D721Med (cell line): ENCODE measurements around the gene BCL7A.
"Not testable (repeated sequence)": the region's sequence is repeated elsewhere in the genome, so short reads cannot be mapped to it uniquely, and the experiment has no call there.

Source experiments
- DNase-seq: peaks from one replicate; pipeline ENCODE4 v3.0.0; 2011; ENCODE audit warnings: low spot score; ENCODE audit not compliant: insufficient read length
- FAIRE-seq: peaks from 2 replicates; lab custom pipeline; 2011; peaks lifted over from hg19 to GRCh38; lab: Jason Lieb, UNC
- TF ChIP-seq, protein P1 (sequence below): IDR thresholded peaks from 2 replicates; pipeline ENCODE4 v1.5.1; 2012; ENCODE audit warnings: mild to moderate bottlenecking, control low read depth; ENCODE audit not compliant: insufficient read depth; ENCODE audit errors: missing control alignments

The BCL7A gene

DNA sequence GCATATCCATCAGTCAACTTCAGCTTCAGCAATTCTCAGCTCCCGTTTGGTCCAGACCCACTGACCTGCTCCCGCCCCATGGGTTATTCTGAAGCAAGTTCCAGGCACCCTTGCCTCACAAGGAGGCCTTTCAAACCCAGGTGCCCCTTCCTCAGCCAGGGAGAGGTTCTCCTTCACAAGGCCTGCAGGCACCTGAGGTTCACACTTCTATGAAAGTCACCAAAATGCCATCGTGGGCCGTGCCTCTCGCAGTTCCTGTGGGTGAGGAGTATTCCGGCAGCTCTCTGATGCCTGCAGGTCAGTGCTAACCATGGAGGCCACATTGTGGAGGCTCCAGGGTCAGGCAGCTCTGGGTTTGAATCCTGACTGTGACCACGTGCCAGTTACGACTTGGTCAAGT lies 40.2 kb upstream of the BCL7A start:
- TF ChIP-seq, protein P1, sequence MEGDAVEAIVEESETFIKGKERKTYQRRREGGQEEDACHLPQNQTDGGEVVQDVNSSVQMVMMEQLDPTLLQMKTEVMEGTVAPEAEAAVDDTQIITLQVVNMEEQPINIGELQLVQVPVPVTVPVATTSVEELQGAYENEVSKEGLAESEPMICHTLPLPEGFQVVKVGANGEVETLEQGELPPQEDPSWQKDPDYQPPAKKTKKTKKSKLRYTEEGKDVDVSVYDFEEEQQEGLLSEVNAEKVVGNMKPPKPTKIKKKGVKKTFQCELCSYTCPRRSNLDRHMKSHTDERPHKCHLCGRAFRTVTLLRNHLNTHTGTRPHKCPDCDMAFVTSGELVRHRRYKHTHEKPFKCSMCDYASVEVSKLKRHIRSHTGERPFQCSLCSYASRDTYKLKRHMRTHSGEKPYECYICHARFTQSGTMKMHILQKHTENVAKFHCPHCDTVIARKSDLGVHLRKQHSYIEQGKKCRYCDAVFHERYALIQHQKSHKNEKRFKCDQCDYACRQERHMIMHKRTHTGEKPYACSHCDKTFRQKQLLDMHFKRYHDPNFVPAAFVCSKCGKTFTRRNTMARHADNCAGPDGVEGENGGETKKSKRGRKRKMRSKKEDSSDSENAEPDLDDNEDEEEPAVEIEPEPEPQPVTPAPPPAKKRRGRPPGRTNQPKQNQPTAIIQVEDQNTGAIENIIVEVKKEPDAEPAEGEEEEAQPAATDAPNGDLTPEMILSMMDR, result no peak
- no peak for DNase-seq
- no peak for FAIRE-seq

DNA sequence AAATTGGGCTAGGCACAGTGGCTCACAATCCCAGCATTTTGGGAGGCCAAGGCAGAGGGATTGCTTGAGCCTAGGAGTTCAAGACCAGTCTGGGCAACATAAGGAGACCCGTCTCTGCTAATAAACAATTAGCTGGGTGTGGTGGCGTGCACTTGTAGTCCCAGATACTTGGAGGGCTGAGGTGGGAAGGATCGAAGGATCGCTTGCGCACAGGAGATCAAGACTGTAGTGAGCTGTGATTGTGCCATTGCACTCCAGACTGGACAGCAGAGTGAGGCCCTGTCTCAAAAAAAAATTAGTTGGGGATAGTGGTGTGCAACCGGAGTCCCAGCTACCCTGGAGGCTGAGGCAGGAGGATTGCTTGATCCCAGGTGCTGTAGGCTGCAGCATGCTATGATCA lies 38.7 kb upstream of the BCL7A start:
- FAIRE-seq (no peak), DNase-seq (no peak)
- TF ChIP-seq, protein P1, result no peak

DNA sequence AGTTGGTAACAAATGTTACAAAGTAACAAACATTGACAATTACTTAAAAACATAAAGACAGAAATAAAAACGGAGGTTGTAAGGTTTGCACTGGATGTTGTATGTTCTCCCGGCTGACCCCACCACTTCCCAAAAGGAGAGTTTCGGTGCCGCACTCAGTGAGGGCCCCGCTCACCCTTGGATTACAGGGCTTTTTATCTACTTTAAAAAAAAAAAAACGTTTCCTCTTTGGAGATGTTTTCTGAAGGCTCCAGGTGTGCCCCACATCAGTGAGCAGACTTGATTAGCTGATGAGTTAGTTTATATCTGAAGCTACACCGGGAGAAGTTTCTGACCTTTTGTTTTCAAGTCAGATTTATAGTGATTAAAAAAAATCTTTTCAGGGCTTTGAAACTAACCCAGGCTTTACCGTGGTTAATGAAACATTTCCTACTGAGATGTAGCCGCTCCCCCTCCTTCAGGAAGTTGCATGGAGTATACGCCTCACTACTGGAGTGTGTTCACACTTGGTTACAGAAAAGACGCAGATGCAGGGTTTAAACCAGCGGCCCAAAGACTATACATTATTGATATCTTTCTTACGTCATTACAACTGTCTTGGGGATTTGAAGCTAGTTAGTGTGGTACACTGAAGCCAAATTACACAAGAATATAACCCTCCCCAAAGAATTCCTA lies 38.0 kb upstream of the BCL7A start:
- FAIRE-seq, result no peak
- TF ChIP-seq, protein P1, result no peak
- DNase-seq, result no peak

DNA sequence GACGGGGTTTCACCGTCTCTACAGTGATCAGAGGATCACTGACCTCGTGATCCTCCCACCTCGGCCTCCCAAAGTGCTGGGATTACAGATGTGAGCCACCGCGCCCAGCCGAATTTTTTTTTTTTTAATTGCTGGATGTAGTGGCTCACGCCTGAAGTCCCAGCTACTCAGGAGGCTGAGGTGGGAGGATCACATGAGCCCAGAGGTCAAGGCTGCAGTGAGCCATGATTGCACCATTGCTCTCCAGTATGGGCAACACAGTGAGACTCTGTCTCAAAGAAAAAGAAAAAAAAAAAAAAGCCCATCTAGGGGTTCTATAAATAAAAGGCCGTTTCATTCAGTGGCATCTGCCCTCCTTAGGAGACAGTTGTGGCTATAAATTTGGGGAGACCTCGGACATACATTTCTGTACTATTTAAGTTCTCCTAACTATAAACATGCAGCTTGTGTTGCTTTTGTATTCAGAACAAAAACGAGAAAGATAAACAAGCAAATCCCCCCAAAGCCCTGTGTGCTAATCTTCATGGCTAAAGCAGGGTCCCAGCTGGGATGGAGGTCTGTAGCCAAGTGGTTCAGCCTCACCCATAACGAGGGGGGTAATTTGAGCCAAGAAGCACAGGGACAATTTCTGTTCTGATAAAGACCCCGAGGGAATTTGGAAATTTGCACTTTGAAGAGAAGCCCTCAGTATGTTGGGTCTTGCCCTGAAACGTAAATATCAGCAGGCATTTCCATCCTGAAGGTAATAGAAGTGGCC lies 35.0 kb upstream of the BCL7A start:
- no peak for FAIRE-seq
- TF ChIP-seq, protein P1, result no peak
- DNase-seq, result no peak

DNA sequence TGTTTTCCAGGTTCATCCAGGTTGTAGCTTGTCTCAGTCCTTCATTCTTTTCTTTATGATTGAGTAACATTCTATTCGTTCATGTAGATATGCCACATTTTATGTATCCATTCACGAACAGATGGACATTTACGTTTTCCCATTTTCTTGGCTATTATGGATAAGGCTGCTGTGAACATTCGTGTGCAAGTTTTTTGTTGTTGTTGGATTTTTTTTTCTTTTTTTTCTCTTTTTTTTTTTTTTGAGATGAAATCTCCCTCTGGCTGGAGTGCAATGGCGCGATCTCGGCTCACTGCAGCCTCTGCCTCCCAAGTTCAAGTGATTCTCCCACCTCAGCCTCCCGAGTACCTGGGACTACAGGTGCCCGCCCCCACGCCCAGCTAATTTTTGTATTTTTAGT lies 33.2 kb upstream of the BCL7A start:
- FAIRE-seq, DNase-seq: not testable (repeated sequence)

DNA sequence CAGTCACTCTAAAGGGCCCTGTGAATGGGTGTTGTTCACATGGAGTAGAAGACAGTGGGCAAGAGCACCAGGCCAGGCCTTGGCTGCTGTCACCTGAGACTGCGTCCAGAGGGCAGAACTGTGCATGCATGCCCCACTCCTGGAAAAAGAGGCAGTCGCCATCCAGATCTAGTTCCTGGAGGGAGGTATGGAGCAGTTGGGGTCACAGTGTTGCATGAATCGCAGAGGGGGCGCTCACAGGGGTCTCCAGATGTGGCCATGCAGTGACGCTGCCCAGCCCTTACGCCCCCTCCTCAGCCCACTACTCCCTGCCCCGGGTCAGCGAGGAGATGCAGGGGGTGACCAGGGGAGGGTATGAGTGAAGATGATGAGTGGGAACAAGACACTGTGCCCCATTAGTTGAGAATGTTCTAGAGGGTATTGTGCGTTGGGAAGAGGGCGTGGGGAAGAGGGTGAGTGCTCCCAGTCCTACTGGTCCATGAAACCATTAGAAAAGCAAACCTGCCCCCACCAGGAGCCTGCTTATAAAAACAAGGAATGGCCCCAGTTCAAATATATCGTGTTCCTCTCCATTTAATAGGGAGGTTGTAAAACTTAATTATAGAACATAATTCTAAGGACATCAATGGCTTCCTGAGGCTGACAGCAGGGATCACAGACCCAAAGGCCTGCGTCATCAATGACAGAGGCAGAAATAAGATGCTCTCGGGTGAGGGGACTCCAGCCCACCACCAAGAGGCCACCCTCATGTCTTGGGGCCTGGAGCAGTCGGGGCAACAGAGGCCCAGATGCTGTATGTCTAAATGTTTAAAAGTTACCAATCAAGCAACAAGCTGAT lies 32.2 kb upstream of the BCL7A start:
- TF ChIP-seq, protein P1, result no peak
- no peak for FAIRE-seq
- DNase-seq, result no peak

DNA sequence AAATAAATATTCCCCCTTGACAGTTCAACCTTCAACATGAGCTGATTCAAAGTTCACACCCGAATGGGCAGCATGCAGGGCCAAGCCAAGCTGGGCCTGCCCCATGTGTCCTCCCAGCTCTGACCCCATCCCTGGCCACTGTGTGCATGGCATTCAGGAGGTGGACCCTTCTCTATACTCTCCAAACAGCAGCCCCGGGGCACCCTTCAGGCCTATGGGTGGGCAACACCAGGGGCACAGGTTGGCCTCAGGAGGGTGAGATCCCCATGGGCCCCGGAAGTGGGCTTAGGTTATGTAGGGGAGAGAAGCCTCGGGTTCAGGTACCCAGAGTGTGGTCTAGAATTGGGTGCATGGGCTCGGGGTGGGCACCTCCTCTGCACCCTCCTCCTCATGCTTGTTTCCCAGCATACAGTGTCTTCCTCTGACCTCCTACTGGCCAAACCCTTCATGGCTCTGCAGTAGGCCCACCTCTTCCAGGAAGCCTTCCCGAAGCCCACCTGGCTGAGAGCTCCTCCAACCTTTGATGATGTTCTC lies 31.5 kb upstream of the BCL7A start:
- FAIRE-seq (no peak), DNase-seq (no peak)
- TF ChIP-seq, protein P1, result no peak
